H1 (cell line): ENCODE results near the gene KLHL18. TPM values are rescaled to one million over a fixed set of nuclear protein-coding genes. Genes with fewer than 3 reads are reported as not detected.

ENCODE experiments used
- CTCF ChIA-PET: fragments of 300-600 bp; sonication (Branson Sonifier 250); formaldehyde crosslinking; loops from one replicate; lab custom pipeline; 2021; ENCODE audit not compliant: partially characterized antibody; lab: Charles Lee
- POLR2A ChIA-PET: fragments of 300-600 bp; sonication (Branson Sonifier 250); formaldehyde crosslinking; loops from one replicate; lab custom pipeline; 2021; ENCODE audit warnings: inconsistent platforms; ENCODE audit not compliant: partially characterized antibody; lab: Charles Lee
- DNase-seq, 2 experiments: peaks; one replicate each; pipeline versions ENCODE4 v3.0.0 to v3.0.0-alpha.2; 2010 to 2022; ENCODE audit warnings: low spot score in 2 of 2, low read depth in 1 of 2, mixed read lengths in 1 of 2
- FAIRE-seq: peaks from 2 replicates; lab custom pipeline; 2011; peaks lifted over from hg19 to GRCh38; lab: Jason Lieb, UNC
- H2AFZ ChIP-seq: 2 replicates; pipeline ENCODE4 v1.8.1; 2012; ENCODE audit warnings: low read length, inconsistent platforms
- H2AK5ac ChIP-seq: 2 replicates; pipeline ENCODE4 v1.6.1; 2013; ENCODE audit warnings: low read depth, low read length
- H2BK120ac ChIP-seq: replicated peaks from 2 replicates; pipeline ENCODE3; 2013; ENCODE audit warnings: low read depth, low read length, inconsistent platforms
- H2BK12ac ChIP-seq: 2 replicates; pipeline ENCODE4 v1.6.1; 2013; ENCODE audit warnings: low read depth, low read length
- H2BK15ac ChIP-seq: 2 replicates; pipeline ENCODE4 v1.6.1; 2013; ENCODE audit warnings: low read length
- H2BK20ac ChIP-seq: 2 replicates; pipeline ENCODE4 v1.6.1; 2013; ENCODE audit warnings: low read length
- H2BK5ac ChIP-seq: 2 replicates; pipeline ENCODE4 v1.6.1; 2013; ENCODE audit warnings: low read depth, low read length
- H3K14ac ChIP-seq: 2 replicates; pipeline ENCODE4 v1.6.1; 2013; ENCODE audit warnings: inconsistent platforms; ENCODE audit not compliant: insufficient read length
- H3K18ac ChIP-seq: 2 replicates; pipeline ENCODE4 v1.6.1; 2013; ENCODE audit warnings: low read length; ENCODE audit errors: extremely low read depth
- H3K23ac ChIP-seq: 2 replicates; pipeline ENCODE4 v1.6.1; 2013; ENCODE audit warnings: inconsistent platforms; ENCODE audit not compliant: insufficient read length
- H3K23me2 ChIP-seq: 2 replicates; pipeline ENCODE4 v1.6.1; 2013; ENCODE audit warnings: low read depth, low read length
- H3K27ac ChIP-seq: 2 replicates; pipeline ENCODE4 v1.6.1; 2011; ENCODE audit warnings: low read depth, low read length, inconsistent platforms
- H3K27me3 ChIP-seq, 4 experiments: replicated peaks in 1 of 4; 1 replicate in 1 of 4; 2 replicates in 3 of 4; pipeline versions ENCODE4 v1.6.1 to v1.8.1; 2011 to 2013; ENCODE audit warnings: low read length in 3 of 4, mild to moderate bottlenecking in 3 of 4, inconsistent platforms in 2 of 4, mixed read lengths in 2 of 4, moderate library complexity in 1 of 4; ENCODE audit not compliant: control insufficient read depth in 3 of 4, insufficient read depth in 3 of 4; ENCODE audit errors: extremely low read depth in 1 of 4
- H3K36me3 ChIP-seq, 4 experiments: 2 replicates each; pipeline versions ENCODE4 v1.6.1 to v1.8.1; 2011 to 2013; ENCODE audit warnings: mild to moderate bottlenecking in 4 of 4, low read length in 3 of 4, moderate library complexity in 2 of 4, control low read depth in 1 of 4, inconsistent platforms in 1 of 4; ENCODE audit not compliant: insufficient read depth in 4 of 4, control insufficient read depth in 2 of 4
- H3K4ac ChIP-seq: replicated peaks from 2 replicates; pipeline ENCODE3; 2013; ENCODE audit warnings: low read length, low read depth, mixed read lengths, inconsistent platforms; ENCODE audit not compliant: insufficient read length
- H3K4me1 ChIP-seq, 4 experiments: replicated peaks in 1 of 4; 1 replicate in 1 of 4; 2 replicates in 3 of 4; pipeline versions ENCODE4 v1.6.1 to v1.8.1; 2011 to 2013; ENCODE audit warnings: low read length in 3 of 4, inconsistent platforms in 2 of 4, mixed read lengths in 1 of 4; ENCODE audit not compliant: insufficient read depth in 4 of 4, control insufficient read depth in 3 of 4
- H3K4me2 ChIP-seq, 2 experiments: 2 replicates each; pipeline versions ENCODE4 v1.6.1 to v1.8.1; 2011 to 2013; ENCODE audit warnings: low read depth in 2 of 2, low read length in 2 of 2, control low read depth in 1 of 2, inconsistent platforms in 1 of 2, mild to moderate bottlenecking in 1 of 2; ENCODE audit not compliant: insufficient read depth in 1 of 2
- H3K4me3 ChIP-seq, 4 experiments: fragments of 200-600, 300-600 bp in 1 of 4; sonication (generic), shearing (Covaris generic), sonication (Bioruptor Twin) in 1 of 4; 2 replicates each; pipeline versions ENCODE4 v1.5.1 to v1.8.1; 2011 to 2016; ENCODE audit warnings: low read length in 4 of 4, low read depth in 3 of 4, control low read depth in 2 of 4, inconsistent platforms in 2 of 4, mild to moderate bottlenecking in 2 of 4, mixed read lengths in 1 of 4, moderate library complexity in 1 of 4; ENCODE audit not compliant: insufficient read depth in 2 of 4; ENCODE audit errors: extremely low read depth in 1 of 4
- H3K56ac ChIP-seq: replicated peaks from 2 replicates; pipeline ENCODE3; 2013; ENCODE audit warnings: low read depth, mild to moderate bottlenecking, mixed read lengths, low read length, inconsistent platforms; ENCODE audit not compliant: insufficient read length
- H3K79me1 ChIP-seq: 2 replicates; pipeline ENCODE4 v1.6.1; 2013; ENCODE audit warnings: low read depth, low read length, control low read depth
- H3K79me2 ChIP-seq, 2 experiments: 2 replicates each; pipeline versions ENCODE4 v1.6.1 to v1.8.1; 2012 to 2013; ENCODE audit warnings: low read length in 2 of 2, mild to moderate bottlenecking in 2 of 2, inconsistent platforms in 1 of 2; ENCODE audit not compliant: insufficient read depth in 2 of 2, control insufficient read depth in 1 of 2
- H3K9ac ChIP-seq, 4 experiments: replicated peaks in 1 of 4; 1 replicate in 1 of 4; 2 replicates in 3 of 4; pipeline versions ENCODE4 v1.6.1 to v1.8.1; 2011 to 2013; ENCODE audit warnings: low read depth in 3 of 4, low read length in 3 of 4, control low read depth in 2 of 4, mild to moderate bottlenecking in 2 of 4, moderate library complexity in 2 of 4, inconsistent platforms in 1 of 4; ENCODE audit errors: extremely low read depth in 1 of 4
- H3K9me3 ChIP-seq, 2 experiments: 2 replicates each; pipeline versions ENCODE4 v1.6.1 to v1.8.1; 2012 to 2013; ENCODE audit warnings: mild to moderate bottlenecking in 2 of 2, moderate library complexity in 2 of 2, control low read depth in 1 of 2, inconsistent platforms in 1 of 2, low read depth in 1 of 2, low read length in 1 of 2, mixed read lengths in 1 of 2; ENCODE audit not compliant: insufficient read depth in 2 of 2
- H4K20me1 ChIP-seq, 2 experiments: replicated peaks in 1 of 2; 2 replicates each; pipeline versions ENCODE3 to v1.8.1; 2011 to 2013; ENCODE audit warnings: inconsistent platforms in 2 of 2, low read length in 2 of 2, mild to moderate bottlenecking in 1 of 2; ENCODE audit not compliant: insufficient read depth in 2 of 2, control insufficient read depth in 1 of 2
- H4K5ac ChIP-seq: 2 replicates; pipeline ENCODE4 v1.6.1; 2013; ENCODE audit warnings: low read length, low read depth, mixed read lengths, inconsistent platforms; ENCODE audit not compliant: insufficient read length
- H4K8ac ChIP-seq: 2 replicates; pipeline ENCODE4 v1.8.0; 2013; ENCODE audit warnings: mild to moderate bottlenecking, moderate library complexity, low read length, inconsistent platforms; ENCODE audit not compliant: insufficient read depth; ENCODE audit errors: extremely low read depth
- H4K91ac ChIP-seq: replicated peaks from 2 replicates; pipeline ENCODE3; 2013; ENCODE audit warnings: low read length, mixed read lengths, inconsistent platforms; ENCODE audit not compliant: insufficient read length
- BRCA1 ChIP-seq: IDR thresholded peaks from 2 replicates; pipeline ENCODE4 v1.6.1; 2012; ENCODE audit warnings: low read depth, low read length, improper control_type of control experiment
- CEBPB ChIP-seq: IDR thresholded peaks from 2 replicates; pipeline ENCODE4 v1.6.1; 2012; ENCODE audit warnings: low read depth, low read length
- EP300 ChIP-seq, 2 experiments: IDR thresholded peaks; 1 replicate in 1 of 2; 2 replicates in 1 of 2; pipeline ENCODE4 v1.6.1; 2011 to 2012; ENCODE audit warnings: low read depth in 2 of 2, low read length in 2 of 2, mild to moderate bottlenecking in 2 of 2, borderline replicate concordance in 1 of 2, inconsistent platforms in 1 of 2, moderate library complexity in 1 of 2
- GABPA ChIP-seq: IDR thresholded peaks from 2 replicates; pipeline ENCODE4 v1.6.1; 2011; ENCODE audit warnings: mild to moderate bottlenecking, low read length, moderate library complexity, borderline replicate concordance; ENCODE audit not compliant: insufficient read depth
- NRF1 ChIP-seq: IDR thresholded peaks from 2 replicates; pipeline ENCODE4 v1.6.1; 2011; ENCODE audit warnings: mild to moderate bottlenecking, low read depth, low read length, improper control_type of control experiment
- RBBP5 ChIP-seq: IDR thresholded peaks from 2 replicates; pipeline ENCODE4 v1.7.1; 2012; ENCODE audit warnings: low read depth, mild to moderate bottlenecking, inconsistent platforms, low read length, moderate library complexity, borderline replicate concordance
- SIN3A ChIP-seq, 2 experiments: IDR thresholded peaks in 1 of 2; conservative IDR thresholded peaks in 1 of 2; 2 replicates each; pipeline ENCODE4 v1.6.1; 2011 to 2012; ENCODE audit warnings: low read length in 2 of 2, improper control_type of control experiment in 1 of 2, low read depth in 1 of 2, mild to moderate bottlenecking in 1 of 2
- SIRT6 ChIP-seq: IDR thresholded peaks from one replicate; pipeline ENCODE4 v1.7.1; 2012; ENCODE audit warnings: low read length, inconsistent platforms
- SP2 ChIP-seq: IDR thresholded peaks from 2 replicates; pipeline ENCODE4 v1.6.1; 2012; ENCODE audit warnings: mild to moderate bottlenecking, low read length, inconsistent platforms
- WGBS, 2 experiments: shearing (Covaris generic) in 1 of 2; methylation state at CpG; one replicate each; pipeline versions ENCODE4 v1.1.6 to v1.1.7; 2013 to 2015; ENCODE audit warnings: low lambda C conversion rate in 2 of 2, mixed read lengths in 2 of 2, inconsistent platforms in 1 of 2, low coverage in 1 of 2, missing lambda C conversion rate in 1 of 2; ENCODE audit not compliant: insufficient replicate concordance in 2 of 2, insufficient coverage in 1 of 2, insufficient read length in 1 of 2; ENCODE audit errors: extremely low coverage in 1 of 2, missing lambda C conversion rate in 1 of 2; 5-methylcytosine and 5-hydroxymethylcytosine counted together
- polyA plus RNA-seq, 7 experiments: library from polyadenylated mRNA; depleted of rRNA in 3 of 7; stranded (reverse) in 5 of 7; unstranded in 2 of 7; fragments of >200 nt in 5 of 7; fragments of 200-250 nt in 2 of 7; gene quantifications; 1 replicate in 5 of 7; 2 replicates in 1 of 7; 4 replicates in 1 of 7; pipeline versions ENCODE4 v1.2.1 to v1.2.3, GENCODE V29; 2011 to 2013; ENCODE audit warnings: missing spikeins in 2 of 7, mixed read lengths in 2 of 7
- total RNA-seq: library from RNA; stranded (reverse); fragmentation: NEBNext Ultra II Directional; extraction: Animal tissue kit (Norgen Biotek cat#: 25700); gene quantifications from 2 replicates; pipeline ENCODE4 v1.2.1, GENCODE V29; 2021
- TF ChIP-seq, protein P1 (sequence below): IDR thresholded peaks from 2 replicates; pipeline ENCODE4 v1.6.1; 2011; ENCODE audit warnings: low read length, improper control_type of control experiment

The KLHL18 gene
- total and polyA plus RNA-seq, 2 of the 8 experiments (the other 6 are each of a cell fraction or from before 2014, with no cell fraction given): 19.9 to 31.7 TPM

DNA sequence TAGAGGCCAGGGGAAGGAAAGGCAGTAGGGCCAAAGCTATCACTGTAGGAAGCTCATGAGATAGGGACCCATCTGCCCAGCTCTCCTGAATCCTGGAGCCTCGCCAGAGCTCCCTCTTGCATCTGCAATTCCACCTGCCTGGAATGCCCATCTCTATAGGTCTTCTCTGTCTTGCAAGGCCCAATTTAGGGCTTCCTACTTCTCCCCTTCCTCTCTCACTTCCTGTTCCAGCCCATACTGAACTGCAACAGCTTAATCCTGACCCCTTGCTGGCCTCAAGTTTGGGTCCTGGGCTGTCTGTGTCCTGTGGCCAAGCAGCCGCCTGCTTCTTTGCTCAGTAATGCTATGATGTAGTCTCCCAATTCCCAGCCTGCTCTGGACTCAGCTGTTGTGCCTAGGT, 94.4 kb downstream of the KLHL18 start:
- no peak overlapping the region for H3K4me2 ChIP-seq
- no peak overlapping the region for H4K8ac ChIP-seq
- H2BK120ac ChIP-seq: no peak overlapping the region
- H3K56ac ChIP-seq: no peak overlapping the region
- H3K4ac ChIP-seq: no peak overlapping the region
- FAIRE-seq (no peak), DNase-seq (no peak)
- no peaks in the 10 kb centered on the region for H3K36me3 ChIP-seq
- CTCF ChIA-PET: interaction anchor here (1.3 to 1.8 kb wide), 3 partner anchors 30 to 63 kb away, joined by 4 to 6 read pairs (median 6); no protein-coding TSS in a partner anchor
- no peaks in the 10 kb centered on the region for H3K9me3 ChIP-seq
- no peak overlapping the region for H3K14ac ChIP-seq
- no peaks in the 10 kb centered on the region for H3K27me3 ChIP-seq
- no peak overlapping the region for H3K27ac ChIP-seq
- H2AFZ ChIP-seq: no peak overlapping the region
- peaks cover 3 to 5% (median 3%) of the 10 kb centered on the region in 4 experiments; a peak in 6 of 7 replicates for H3K4me1 ChIP-seq
- peaks cover 8% of the 10 kb centered on the region for H3K23me2 ChIP-seq
- H2AK5ac ChIP-seq: no peak overlapping the region
- 84% methylated on average over 2 of the region's 2 CpGs; no CpG with 5 or more reads in 1 of the 2 experiments for WGBS, 2 experiments
- no peaks in the 10 kb centered on the region; the same call in none of the 2 replicates for H3K79me1 ChIP-seq
- POLR2A ChIA-PET: no interaction called here
- H4K5ac ChIP-seq: no peak overlapping the region
- H3K23ac ChIP-seq: no peak overlapping the region
- TF ChIP-seq SIN3A (conservative IDR thresholded peaks at IDR 0.05 in 1 of 2, IDR thresholded peaks at IDR 0.05 in 1 of 2; ENCODE audit: low read depth in 1 of 2, low read length in 2 of 2): no peak
- no peak for TF ChIP-seq SP2
- no peak for TF ChIP-seq EP300 (IDR thresholded peaks at IDR 0.05; ENCODE audit: borderline replicate concordance in 1 of 2, low read depth in 2 of 2, low read length in 2 of 2)
- no peak for TF ChIP-seq SIRT6
- no peak for TF ChIP-seq RBBP5
- no peak for TF ChIP-seq NRF1
- TF ChIP-seq BRCA1: no peak
- TF ChIP-seq, protein P1, sequence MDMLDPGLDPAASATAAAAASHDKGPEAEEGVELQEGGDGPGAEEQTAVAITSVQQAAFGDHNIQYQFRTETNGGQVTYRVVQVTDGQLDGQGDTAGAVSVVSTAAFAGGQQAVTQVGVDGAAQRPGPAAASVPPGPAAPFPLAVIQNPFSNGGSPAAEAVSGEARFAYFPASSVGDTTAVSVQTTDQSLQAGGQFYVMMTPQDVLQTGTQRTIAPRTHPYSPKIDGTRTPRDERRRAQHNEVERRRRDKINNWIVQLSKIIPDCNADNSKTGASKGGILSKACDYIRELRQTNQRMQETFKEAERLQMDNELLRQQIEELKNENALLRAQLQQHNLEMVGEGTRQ: no peak
- TF ChIP-seq CEBPB: no peak
- TF ChIP-seq GABPA: no peak
- H4K91ac ChIP-seq: no peak overlapping the region
- H3K9ac ChIP-seq: no peak overlapping the region
- H4K20me1 ChIP-seq: peaks cover 0 to 6% of the 10 kb centered on the region in 2 experiments
- no peak overlapping the region for H3K18ac ChIP-seq
- peaks cover 0 to 6% of the 10 kb centered on the region in 2 experiments; a peak in 2 of 4 replicates for H3K79me2 ChIP-seq
- no peak overlapping the region for H2BK12ac ChIP-seq
- H2BK5ac ChIP-seq: no peak overlapping the region
- no peak overlapping the region for H2BK20ac ChIP-seq
- H3K4me3 ChIP-seq: no peak overlapping the region
- no peak overlapping the region for H2BK15ac ChIP-seq
